Panc1 (cell line): ENCODE data around the gene MAPT.

Source experiments
- POLR2AphosphoS5 ChIP-seq: IDR thresholded peaks from 2 replicates; pipeline ENCODE4 v1.6.1; 2012; ENCODE audit warnings: mild to moderate bottlenecking, low read depth, low read length, moderate library complexity
- TF ChIP-seq, protein P1 (sequence below): fragments of 450-650 bp; IDR thresholded peaks from 2 replicates; pipeline ENCODE4 v1.5.1; 2017; ENCODE audit warnings: mild to moderate bottlenecking
- TF ChIP-seq, protein P2 (sequence below), 2 experiments: IDR thresholded peaks; 2 replicates each; pipeline ENCODE4 v1.6.1; 2011 to 2012; ENCODE audit warnings: low read depth in 2 of 2, control low read depth in 1 of 2, low read length in 1 of 2, mild to moderate bottlenecking in 1 of 2, moderate library complexity in 1 of 2; ENCODE audit not compliant: insufficient read depth in 1 of 2

DNA sequence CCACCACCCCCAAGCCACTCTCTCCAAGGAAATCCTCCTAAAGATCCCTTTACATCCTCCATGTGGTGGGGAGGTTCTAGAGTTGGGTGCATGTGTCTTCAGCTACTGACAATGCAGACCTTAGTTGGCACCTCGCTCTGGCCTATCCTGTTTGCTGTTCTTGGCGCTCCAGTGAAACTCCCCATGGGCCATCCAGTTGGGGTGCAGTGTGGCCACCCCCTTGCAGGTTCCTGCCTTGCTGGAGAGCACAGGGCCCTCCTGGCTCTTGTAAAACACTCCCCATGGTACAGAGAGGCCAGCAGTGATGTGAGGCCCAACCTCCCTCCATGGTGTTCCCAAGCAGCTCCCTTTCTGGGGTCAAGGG lies 82.0 kb downstream of the MAPT start:
- TF ChIP-seq, protein P1, sequence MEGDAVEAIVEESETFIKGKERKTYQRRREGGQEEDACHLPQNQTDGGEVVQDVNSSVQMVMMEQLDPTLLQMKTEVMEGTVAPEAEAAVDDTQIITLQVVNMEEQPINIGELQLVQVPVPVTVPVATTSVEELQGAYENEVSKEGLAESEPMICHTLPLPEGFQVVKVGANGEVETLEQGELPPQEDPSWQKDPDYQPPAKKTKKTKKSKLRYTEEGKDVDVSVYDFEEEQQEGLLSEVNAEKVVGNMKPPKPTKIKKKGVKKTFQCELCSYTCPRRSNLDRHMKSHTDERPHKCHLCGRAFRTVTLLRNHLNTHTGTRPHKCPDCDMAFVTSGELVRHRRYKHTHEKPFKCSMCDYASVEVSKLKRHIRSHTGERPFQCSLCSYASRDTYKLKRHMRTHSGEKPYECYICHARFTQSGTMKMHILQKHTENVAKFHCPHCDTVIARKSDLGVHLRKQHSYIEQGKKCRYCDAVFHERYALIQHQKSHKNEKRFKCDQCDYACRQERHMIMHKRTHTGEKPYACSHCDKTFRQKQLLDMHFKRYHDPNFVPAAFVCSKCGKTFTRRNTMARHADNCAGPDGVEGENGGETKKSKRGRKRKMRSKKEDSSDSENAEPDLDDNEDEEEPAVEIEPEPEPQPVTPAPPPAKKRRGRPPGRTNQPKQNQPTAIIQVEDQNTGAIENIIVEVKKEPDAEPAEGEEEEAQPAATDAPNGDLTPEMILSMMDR: no peak
- TF ChIP-seq, protein P2, sequence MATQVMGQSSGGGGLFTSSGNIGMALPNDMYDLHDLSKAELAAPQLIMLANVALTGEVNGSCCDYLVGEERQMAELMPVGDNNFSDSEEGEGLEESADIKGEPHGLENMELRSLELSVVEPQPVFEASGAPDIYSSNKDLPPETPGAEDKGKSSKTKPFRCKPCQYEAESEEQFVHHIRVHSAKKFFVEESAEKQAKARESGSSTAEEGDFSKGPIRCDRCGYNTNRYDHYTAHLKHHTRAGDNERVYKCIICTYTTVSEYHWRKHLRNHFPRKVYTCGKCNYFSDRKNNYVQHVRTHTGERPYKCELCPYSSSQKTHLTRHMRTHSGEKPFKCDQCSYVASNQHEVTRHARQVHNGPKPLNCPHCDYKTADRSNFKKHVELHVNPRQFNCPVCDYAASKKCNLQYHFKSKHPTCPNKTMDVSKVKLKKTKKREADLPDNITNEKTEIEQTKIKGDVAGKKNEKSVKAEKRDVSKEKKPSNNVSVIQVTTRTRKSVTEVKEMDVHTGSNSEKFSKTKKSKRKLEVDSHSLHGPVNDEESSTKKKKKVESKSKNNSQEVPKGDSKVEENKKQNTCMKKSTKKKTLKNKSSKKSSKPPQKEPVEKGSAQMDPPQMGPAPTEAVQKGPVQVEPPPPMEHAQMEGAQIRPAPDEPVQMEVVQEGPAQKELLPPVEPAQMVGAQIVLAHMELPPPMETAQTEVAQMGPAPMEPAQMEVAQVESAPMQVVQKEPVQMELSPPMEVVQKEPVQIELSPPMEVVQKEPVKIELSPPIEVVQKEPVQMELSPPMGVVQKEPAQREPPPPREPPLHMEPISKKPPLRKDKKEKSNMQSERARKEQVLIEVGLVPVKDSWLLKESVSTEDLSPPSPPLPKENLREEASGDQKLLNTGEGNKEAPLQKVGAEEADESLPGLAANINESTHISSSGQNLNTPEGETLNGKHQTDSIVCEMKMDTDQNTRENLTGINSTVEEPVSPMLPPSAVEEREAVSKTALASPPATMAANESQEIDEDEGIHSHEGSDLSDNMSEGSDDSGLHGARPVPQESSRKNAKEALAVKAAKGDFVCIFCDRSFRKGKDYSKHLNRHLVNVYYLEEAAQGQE (IDR thresholded peaks at IDR 0.05; ENCODE audit: insufficient read depth in 1 of 2, low read depth in 2 of 2, low read length in 1 of 2): no peak
- no peak for TF ChIP-seq POLR2AphosphoS5
